HG03432 (cell line): ENCODE results near the gene HIVEP3.

ENCODE experiments used
- ATAC-seq: cut with Tn5 transposase; IDR thresholded peaks from one replicate; pipeline ENCODE4 v1.9.1; 2021; ENCODE audit warnings: mild to moderate bottlenecking, moderate library complexity; ENCODE audit not compliant: unreplicated experiment

Gene HIVEP3

GRCh38 chr1:41819069-41819468 is 99.7 kb downstream of the HIVEP3 start:
- no peak for ATAC-seq

- ATAC-seq, result no peak
Measured at GRCh38 chr1:41816061-41816460, 102.7 kb downstream of the HIVEP3 start.

GRCh38 chr1:41813755-41814745 is 104.7 kb downstream of the HIVEP3 start:
- no peak for ATAC-seq

GRCh38 chr1:41813226-41813625 is 105.5 kb downstream of the HIVEP3 start:
- no peak for ATAC-seq

GRCh38 chr1:41812453-41812852 is 106.3 kb downstream of the HIVEP3 start:
- ATAC-seq, result no peak

- no peak for ATAC-seq
Measured at GRCh38 chr1:41812051-41812450, 106.7 kb downstream of the HIVEP3 start.

- no peak for ATAC-seq
Measured at GRCh38 chr1:41811051-41811795, 107.5 kb downstream of the HIVEP3 start.

GRCh38 chr1:41810446-41810845 is 108.3 kb downstream of the HIVEP3 start:
- peak; percentile 31 for ATAC-seq

GRCh38 chr1:41809692-41810091 is 109.0 kb downstream of the HIVEP3 start:
- ATAC-seq, result no peak

GRCh38 chr1:41807390-41807789 is 111.3 kb downstream of the HIVEP3 start:
- ATAC-seq, result no peak

- no peak for ATAC-seq
Measured at GRCh38 chr1:41806472-41807155, 112.1 kb downstream of the HIVEP3 start.

GRCh38 chr1:41805771-41806471 is 112.8 kb downstream of the HIVEP3 start:
- no peak for ATAC-seq

GRCh38 chr1:41804176-41804575 is 114.5 kb downstream of the HIVEP3 start:
- no peak for ATAC-seq

GRCh38 chr1:41803656-41804055 is 115.1 kb downstream of the HIVEP3 start:
- no peak for ATAC-seq

- no peak for ATAC-seq
Measured at GRCh38 chr1:41802532-41803501, 115.9 kb downstream of the HIVEP3 start.

- peak; percentile 43 for ATAC-seq
Measured at GRCh38 chr1:41800311-41800829, 118.4 kb downstream of the HIVEP3 start.

- peak; percentile 45 for ATAC-seq
Measured at GRCh38 chr1:41799723-41800122, 119.0 kb downstream of the HIVEP3 start.

- no peak for ATAC-seq
Measured at GRCh38 chr1:41799205-41799604, 119.5 kb downstream of the HIVEP3 start.

GRCh38 chr1:41795205-41795762 is 123.4 kb downstream of the HIVEP3 start:
- no peak for ATAC-seq
